DOHH2 (cell line): ENCODE data around the gene RNLS.

Experiments
- H3F3A ChIP-seq: fragments of 200-600 bp; sonication (generic), shearing (Covaris generic); 2 replicates; pipeline ENCODE4 v1.6.0; 2016; ENCODE audit warnings: antibody characterized with exemption, mild to moderate bottlenecking; ENCODE audit not compliant: control insufficient read depth, insufficient read depth
- H3K27ac ChIP-seq: fragments of 200-600 bp; sonication (generic); 2 replicates; pipeline ENCODE4 v1.5.1; 2014; ENCODE audit warnings: low read depth, mild to moderate bottlenecking, low read length, moderate library complexity
- H3K27me3 ChIP-seq: fragments of 200-600 bp; sonication (generic); 2 replicates; pipeline ENCODE4 v1.6.1; 2014; ENCODE audit warnings: mild to moderate bottlenecking, low read length, mixed read lengths; ENCODE audit not compliant: control insufficient read depth
- H3K36me3 ChIP-seq: fragments of 200-600 bp; sonication (generic); 2 replicates; pipeline ENCODE4 v1.6.1; 2014; ENCODE audit warnings: mild to moderate bottlenecking, low read length, moderate library complexity, mixed read lengths; ENCODE audit not compliant: control insufficient read depth
- H3K4me1 ChIP-seq: fragments of 200-600 bp; sonication (generic); 2 replicates; pipeline ENCODE4 v1.6.1; 2014; ENCODE audit warnings: mild to moderate bottlenecking, low read length, mixed read lengths; ENCODE audit not compliant: control insufficient read depth
- H3K4me2 ChIP-seq: fragments of 200-600 bp; sonication (generic); 2 replicates; pipeline ENCODE4 v1.6.0; 2014; ENCODE audit warnings: mild to moderate bottlenecking, low read length, moderate library complexity
- H3K4me3 ChIP-seq: fragments of 200-600 bp; sonication (generic); 2 replicates; pipeline ENCODE4 v1.5.1; 2014; ENCODE audit warnings: mild to moderate bottlenecking, low read length, mixed read lengths
- H3K79me2 ChIP-seq: fragments of 200-600 bp; sonication (generic); 2 replicates; pipeline ENCODE4 v1.6.1; 2014; ENCODE audit warnings: mild to moderate bottlenecking, low read length, mixed read lengths; ENCODE audit not compliant: control insufficient read depth
- H3K9me2 ChIP-seq: fragments of 200-600 bp; sonication (generic); replicated peaks from 2 replicates; pipeline ENCODE4 v1.6.1; 2014; ENCODE audit warnings: mild to moderate bottlenecking, low read length, mixed read lengths; ENCODE audit not compliant: control insufficient read depth
- H3K9me3 ChIP-seq: fragments of 200-600 bp; sonication (generic); 2 replicates; pipeline ENCODE4 v1.6.1; 2014; ENCODE audit warnings: antibody characterized with exemption, low read length, mixed read lengths; ENCODE audit not compliant: control insufficient read depth, insufficient read depth
- H4K20me1 ChIP-seq: fragments of 200-600 bp; sonication (generic); 2 replicates; pipeline ENCODE4 v1.6.0; 2014; ENCODE audit warnings: low read depth, mild to moderate bottlenecking, antibody characterized with exemption, low read length, moderate library complexity; ENCODE audit not compliant: control insufficient read depth, insufficient read depth
- CTCF ChIP-seq: fragments of 200-600 bp; sonication (generic); IDR thresholded peaks from one replicate; pipeline ENCODE4 v1.5.1; 2014; ENCODE audit warnings: antibody characterized with exemption, mild to moderate bottlenecking, low read depth, low read length; ENCODE audit not compliant: poor library complexity, severe bottlenecking
- EZH2phosphoT487 ChIP-seq: fragments of 200-600 bp; sonication (generic); IDR thresholded peaks from 2 replicates; pipeline ENCODE4 v1.6.1; 2017; ENCODE audit warnings: borderline replicate concordance, mild to moderate bottlenecking, antibody characterized with exemption, low read length, moderate library complexity, mixed read lengths

RNLS gene

GRCh38 chr10:88395677-88396076 is 187.4 kb downstream of the RNLS start:
- H3K36me3 ChIP-seq = peaks cover 4% of the 10 kb centered on the region; the same call in 1 of the 2 replicates
- TF ChIP-seq CTCF = no peak
- no peak for TF ChIP-seq EZH2phosphoT487
- H3K4me2 ChIP-seq = no peak overlapping the region
- H3K79me2 ChIP-seq = no peaks in the 10 kb centered on the region
- H3F3A ChIP-seq = no peaks in the 10 kb centered on the region
- no peaks in the 10 kb centered on the region for H4K20me1 ChIP-seq
- H3K27me3 ChIP-seq = no peaks in the 10 kb centered on the region
- no peaks in the 10 kb centered on the region for H3K9me2 ChIP-seq
- H3K9me3 ChIP-seq = peaks cover 18% of the 10 kb centered on the region
- peaks cover 14% of the 10 kb centered on the region for H3K4me1 ChIP-seq
- no peak overlapping the region for H3K4me3 ChIP-seq
- no peak overlapping the region for H3K27ac ChIP-seq

GRCh38 chr10:88392222-88392621 is 190.9 kb downstream of the RNLS start:
- Histone ChIP-seq H3F3A (peaks cover 6% of the 10 kb centered on the region; the same call in 1 of the 2 replicates), H3K27ac (peak overlapping the region; percentile 16; the same call in 1 of the 2 replicates), H3K4me1 (peaks cover 49% of the 10 kb centered on the region), H3K4me2 (peak overlapping the region; percentile 42), H3K9me2 (no peaks in the 10 kb centered on the region), H3K36me3 (peaks cover 15% of the 10 kb centered on the region), H3K27me3 (no peaks in the 10 kb centered on the region), H3K79me2 (no peaks in the 10 kb centered on the region), H4K20me1 (no peaks in the 10 kb centered on the region), H3K9me3 (peaks cover 8% of the 10 kb centered on the region), H3K4me3 (peak overlapping the region; percentile 22)
- TF ChIP-seq EZH2phosphoT487 (no peak), CTCF (no peak)

GRCh38 chr10:88390041-88390440 is 193.1 kb downstream of the RNLS start:
- Histone ChIP-seq H3K27ac (peak overlapping the region; percentile 97), H3K9me2 (no peaks in the 10 kb centered on the region), H3K4me3 (no peak overlapping the region), H3K4me2 (peak overlapping the region; percentile 81; the same call in 1 of the 2 replicates), H3K27me3 (no peaks in the 10 kb centered on the region), H4K20me1 (no peaks in the 10 kb centered on the region), H3K4me1 (peaks cover 71% of the 10 kb centered on the region), H3K36me3 (peaks cover 24% of the 10 kb centered on the region), H3K9me3 (no peaks in the 10 kb centered on the region), H3F3A (peaks cover 27% of the 10 kb centered on the region), H3K79me2 (no peaks in the 10 kb centered on the region)
- TF ChIP-seq CTCF (no peak), EZH2phosphoT487 (no peak)
